HCT116 (cell line): ENCODE measurements around the gene NAT10.

Source experiments
- CEBPB ChIP-seq: IDR thresholded peaks from 2 replicates; pipeline ENCODE4 v1.6.1; 2012; ENCODE audit warnings: low read depth
- POLR2AphosphoS5 ChIP-seq: IDR thresholded peaks from 2 replicates; pipeline ENCODE4 v1.6.1; 2011; ENCODE audit warnings: mild to moderate bottlenecking, low read depth, low read length, moderate library complexity
- TF ChIP-seq, protein P1 (sequence below), 3 experiments: fragments of 200-600 bp in 1 of 3; sonication (generic) in 1 of 3; IDR thresholded peaks in 2 of 3; conservative IDR thresholded peaks in 1 of 3; 2 replicates each; pipeline ENCODE4 v1.5.1; 2012 to 2017; ENCODE audit warnings: low read depth in 2 of 3, low read length in 2 of 3, antibody characterized with exemption in 1 of 3, borderline replicate concordance in 1 of 3, control low read depth in 1 of 3, mild to moderate bottlenecking in 1 of 3, mixed read lengths in 1 of 3, mixed run types in 1 of 3, moderate library complexity in 1 of 3; ENCODE audit not compliant: insufficient read depth in 1 of 3

DNA sequence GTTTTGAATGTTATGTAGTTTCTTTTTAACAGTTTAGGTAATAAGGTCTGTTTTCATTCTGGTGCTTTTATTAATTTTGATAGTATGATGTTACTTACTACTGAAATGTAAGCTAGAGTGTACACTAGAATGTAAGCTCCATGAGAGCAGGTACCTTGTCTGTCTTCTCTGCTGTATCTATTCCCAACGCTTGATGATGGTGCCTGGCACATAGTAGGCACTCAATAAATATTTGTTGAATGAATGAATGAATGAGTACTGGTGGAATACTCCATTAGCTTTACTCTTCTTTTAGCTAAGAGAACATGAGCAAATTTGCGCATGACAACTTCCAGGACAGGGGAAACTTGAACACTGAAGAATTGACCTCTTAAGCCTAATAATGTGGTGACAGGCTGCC is 6.6 kb upstream of the NAT10 start:
- TF ChIP-seq, protein P1, sequence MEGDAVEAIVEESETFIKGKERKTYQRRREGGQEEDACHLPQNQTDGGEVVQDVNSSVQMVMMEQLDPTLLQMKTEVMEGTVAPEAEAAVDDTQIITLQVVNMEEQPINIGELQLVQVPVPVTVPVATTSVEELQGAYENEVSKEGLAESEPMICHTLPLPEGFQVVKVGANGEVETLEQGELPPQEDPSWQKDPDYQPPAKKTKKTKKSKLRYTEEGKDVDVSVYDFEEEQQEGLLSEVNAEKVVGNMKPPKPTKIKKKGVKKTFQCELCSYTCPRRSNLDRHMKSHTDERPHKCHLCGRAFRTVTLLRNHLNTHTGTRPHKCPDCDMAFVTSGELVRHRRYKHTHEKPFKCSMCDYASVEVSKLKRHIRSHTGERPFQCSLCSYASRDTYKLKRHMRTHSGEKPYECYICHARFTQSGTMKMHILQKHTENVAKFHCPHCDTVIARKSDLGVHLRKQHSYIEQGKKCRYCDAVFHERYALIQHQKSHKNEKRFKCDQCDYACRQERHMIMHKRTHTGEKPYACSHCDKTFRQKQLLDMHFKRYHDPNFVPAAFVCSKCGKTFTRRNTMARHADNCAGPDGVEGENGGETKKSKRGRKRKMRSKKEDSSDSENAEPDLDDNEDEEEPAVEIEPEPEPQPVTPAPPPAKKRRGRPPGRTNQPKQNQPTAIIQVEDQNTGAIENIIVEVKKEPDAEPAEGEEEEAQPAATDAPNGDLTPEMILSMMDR (IDR thresholded peaks at IDR 0.05 in 2 of 3, conservative IDR thresholded peaks at IDR 0.05 in 1 of 3; ENCODE audit: borderline replicate concordance in 1 of 3, insufficient read depth in 1 of 3, low read depth in 2 of 3, low read length in 2 of 3): no peak
- TF ChIP-seq POLR2AphosphoS5: no peak
- no peak for TF ChIP-seq CEBPB
